GM21515 (cell line): ENCODE measurements around the gene PLEKHM1.
"Not testable (repeated sequence)": the region's sequence is repeated elsewhere in the genome, so short reads cannot be mapped to it uniquely, and the experiment has no call there.

Experiments used
- ATAC-seq: cut with Tn5 transposase; IDR thresholded peaks from one replicate; pipeline ENCODE4 v1.9.1; 2021; ENCODE audit not compliant: unreplicated experiment

Gene PLEKHM1

DNA sequence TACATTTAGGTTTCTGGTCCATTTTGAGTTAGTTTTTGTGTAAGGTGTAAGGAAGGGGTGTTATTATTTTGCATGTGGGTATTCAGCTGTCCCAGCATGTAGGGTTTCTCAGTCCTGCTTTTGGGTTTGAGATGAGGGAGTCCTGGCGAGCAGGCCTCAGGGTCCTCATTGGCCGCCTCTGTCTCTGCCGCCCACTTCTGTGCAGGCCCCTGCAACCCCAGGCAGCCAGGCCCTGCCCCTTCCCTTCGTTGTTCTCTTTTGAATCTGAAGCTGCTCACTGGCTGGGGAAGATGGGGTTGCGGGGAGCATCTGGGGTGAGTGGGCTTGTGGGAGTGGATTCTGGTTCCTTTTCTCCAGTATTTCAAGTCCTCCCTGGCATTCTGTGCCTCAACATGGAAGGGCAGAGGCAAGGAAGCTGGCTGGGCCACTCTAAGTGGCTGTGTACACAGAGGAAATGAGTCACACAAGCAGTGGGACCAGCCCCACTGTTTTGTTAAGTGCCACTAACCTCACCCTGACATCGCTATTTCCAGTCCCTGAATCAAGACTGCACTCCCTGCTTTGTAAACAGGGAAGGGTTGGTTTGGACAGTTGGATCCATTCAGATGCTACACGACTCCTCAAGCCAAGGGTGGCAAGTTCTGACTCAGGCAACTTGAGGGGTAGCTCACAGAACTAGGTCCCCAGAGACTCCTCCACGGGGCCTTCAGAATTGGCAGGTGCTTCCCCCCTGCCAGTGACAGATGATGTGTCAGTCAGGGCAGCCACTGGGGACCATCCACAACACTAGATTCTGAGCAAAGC lies 28.8 kb downstream of the PLEKHM1 start:
- peak; percentile 62 for ATAC-seq

GRCh38 chr17:45460422-45460821 lies 30.1 kb downstream of the PLEKHM1 start:
- ATAC-seq: not testable (repeated sequence)

GRCh38 chr17:45454341-45454740 lies 36.2 kb downstream of the PLEKHM1 start:
- not testable (repeated sequence) for ATAC-seq

GRCh38 chr17:45453731-45454130 lies 36.8 kb downstream of the PLEKHM1 start:
- not testable (repeated sequence) for ATAC-seq

GRCh38 chr17:45453225-45453534 lies 37.3 kb downstream of the PLEKHM1 start:
- not testable (repeated sequence) for ATAC-seq

GRCh38 chr17:45452329-45453224 lies 37.9 kb downstream of the PLEKHM1 start:
- not testable (repeated sequence) for ATAC-seq

DNA sequence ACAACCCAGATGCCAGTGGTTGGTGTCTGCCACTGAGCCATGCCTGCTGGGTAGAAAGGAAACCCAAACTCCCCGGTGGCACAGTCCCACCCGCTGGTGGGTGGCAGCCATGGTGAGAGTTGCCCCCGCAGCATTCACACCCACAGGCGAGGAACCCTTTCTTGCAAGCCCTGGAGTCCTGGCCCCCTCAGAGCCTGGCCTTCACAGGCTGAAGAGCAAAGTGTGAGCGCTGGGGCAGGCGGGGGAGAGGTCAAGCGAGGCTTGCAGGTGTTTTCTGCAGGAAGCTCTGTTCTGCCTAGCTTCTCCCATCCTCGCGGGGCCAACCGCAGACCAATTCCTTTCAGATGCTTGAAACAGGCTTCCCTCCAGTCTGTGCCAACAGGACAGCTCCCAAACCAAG lies 38.9 kb downstream of the PLEKHM1 start:
- ATAC-seq: not testable (repeated sequence)

GRCh38 chr17:45451131-45451530 lies 39.4 kb downstream of the PLEKHM1 start:
- ATAC-seq: no peak

DNA sequence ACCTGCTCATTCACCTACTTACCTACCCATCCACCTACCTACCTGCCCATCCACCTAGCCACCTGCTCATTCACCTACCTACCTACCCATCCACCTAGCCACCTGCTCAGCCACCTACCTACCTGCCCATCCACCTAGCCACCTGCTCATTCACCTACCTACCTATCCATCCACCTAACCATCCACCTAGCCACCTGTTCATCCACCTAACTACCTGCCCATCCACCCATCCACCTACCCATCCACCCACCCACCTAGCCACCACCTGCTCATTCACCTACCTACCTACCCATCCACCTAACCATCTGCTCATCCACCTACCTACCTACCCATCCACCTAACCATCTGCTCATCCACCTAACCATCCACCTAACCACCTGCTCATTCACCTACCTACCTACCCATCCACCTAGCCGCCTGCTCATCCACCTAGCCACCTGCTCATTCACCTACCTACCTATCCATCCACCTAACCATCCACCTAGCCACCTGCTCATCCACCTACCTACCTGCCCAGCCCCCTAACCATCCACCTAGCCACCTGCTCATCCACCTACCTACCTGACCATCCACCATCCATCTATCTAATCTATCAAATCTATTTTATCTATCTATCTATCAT lies 40.7 kb downstream of the PLEKHM1 start:
- not testable (repeated sequence) for ATAC-seq

DNA sequence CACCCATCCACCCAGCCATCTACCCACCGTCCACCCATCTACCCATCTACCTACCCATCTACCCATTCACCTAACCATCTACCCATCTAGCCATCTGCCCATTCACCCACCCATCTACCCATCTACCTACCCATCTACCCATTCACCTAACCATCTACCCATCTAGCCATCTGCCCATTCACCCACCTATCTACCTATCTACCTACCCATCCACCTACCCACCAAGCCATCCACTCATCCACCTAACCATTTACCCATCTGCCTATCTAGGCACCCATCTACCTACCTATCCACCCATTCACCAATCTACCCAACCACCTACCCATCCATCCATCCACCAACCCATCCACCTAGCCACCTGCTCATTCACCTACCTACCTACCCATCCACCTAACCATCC lies 41.3 kb downstream of the PLEKHM1 start:
- not testable (repeated sequence) for ATAC-seq

GRCh38 chr17:45448483-45448882 lies 42.0 kb downstream of the PLEKHM1 start:
- ATAC-seq: not testable (repeated sequence)

- not testable (repeated sequence) for ATAC-seq
These were observed 42.5 kb downstream of the PLEKHM1 start for GRCh38 chr17:45448066-45448465.

GRCh38 chr17:45447650-45448049 lies 42.9 kb downstream of the PLEKHM1 start:
- not testable (repeated sequence) for ATAC-seq

- ATAC-seq: not testable (repeated sequence)
These were observed 43.5 kb downstream of the PLEKHM1 start for GRCh38 chr17:45446872-45447625.

DNA sequence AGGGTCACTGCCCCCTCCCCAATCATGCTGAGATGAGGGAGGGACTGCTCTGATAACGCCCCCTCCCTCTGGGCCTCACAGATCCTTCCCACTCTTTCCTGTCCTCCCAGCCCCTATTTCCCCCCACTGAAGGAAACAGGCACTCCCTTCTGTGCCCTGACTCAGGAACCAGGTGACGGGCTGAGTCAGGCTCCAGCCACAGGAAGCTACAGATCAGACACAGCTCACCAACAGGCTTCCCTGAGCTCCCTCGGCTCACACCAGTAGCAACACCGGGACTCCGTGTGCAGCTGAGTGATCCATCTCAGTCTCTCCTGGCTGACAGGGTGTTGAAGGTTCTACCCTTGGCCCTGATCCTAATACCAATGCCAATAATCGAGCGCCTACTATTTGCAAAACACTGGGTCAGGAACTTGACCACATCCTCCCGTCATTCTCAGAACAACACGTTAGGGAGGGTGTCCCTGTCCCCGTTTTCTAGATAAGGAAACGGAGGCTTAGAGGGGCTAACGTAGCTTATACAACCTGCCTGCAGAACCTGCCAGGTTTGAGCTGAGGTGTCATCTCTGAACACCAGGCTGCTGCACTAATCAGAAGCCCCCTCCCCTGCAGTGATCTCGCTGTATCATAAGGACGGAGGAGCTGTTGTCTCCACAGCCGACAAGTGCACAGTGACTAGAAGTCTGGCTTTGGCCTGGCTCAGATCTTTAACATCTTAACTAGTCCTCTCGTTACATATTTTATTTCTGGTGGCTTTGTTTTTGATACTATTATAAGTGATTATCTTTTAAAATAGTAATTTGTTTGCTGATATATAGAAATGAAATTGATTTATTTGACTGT lies 44.4 kb downstream of the PLEKHM1 start:
- not testable (repeated sequence) for ATAC-seq

GRCh38 chr17:45444856-45445820 lies 45.4 kb downstream of the PLEKHM1 start:
- not testable (repeated sequence) for ATAC-seq

DNA sequence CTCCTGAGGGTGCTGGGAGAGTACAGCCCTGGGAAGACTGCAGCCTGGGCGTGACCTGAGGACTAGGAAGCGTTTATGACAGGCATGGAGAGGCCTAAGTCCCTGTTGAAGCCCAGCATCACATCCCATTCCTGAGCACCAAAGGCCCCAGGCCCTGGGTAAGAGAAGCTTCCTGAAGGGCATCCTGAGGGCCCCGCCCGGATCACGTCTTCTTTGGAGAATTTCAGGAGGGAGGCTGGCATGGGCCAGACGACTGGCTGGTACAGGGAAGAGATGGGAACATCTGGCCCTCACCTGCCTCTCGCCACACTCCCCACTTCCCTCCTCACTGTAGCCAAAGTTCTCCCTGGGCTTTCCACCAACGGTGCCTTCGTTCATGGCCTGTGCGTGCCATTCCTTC lies 46.2 kb downstream of the PLEKHM1 start:
- ATAC-seq: not testable (repeated sequence)

- not testable (repeated sequence) for ATAC-seq
These were observed 46.9 kb downstream of the PLEKHM1 start for GRCh38 chr17:45443371-45444260.
